Hypothalamus (tissue), 51 donors: ENCODE results near the gene FAM181A.

ENCODE experiments used
- DNase-seq, 51 donors: peaks; one replicate each; lab custom pipeline; 2025; lab: John Stamatoyannopoulos, UW

Gene FAM181A

DNA sequence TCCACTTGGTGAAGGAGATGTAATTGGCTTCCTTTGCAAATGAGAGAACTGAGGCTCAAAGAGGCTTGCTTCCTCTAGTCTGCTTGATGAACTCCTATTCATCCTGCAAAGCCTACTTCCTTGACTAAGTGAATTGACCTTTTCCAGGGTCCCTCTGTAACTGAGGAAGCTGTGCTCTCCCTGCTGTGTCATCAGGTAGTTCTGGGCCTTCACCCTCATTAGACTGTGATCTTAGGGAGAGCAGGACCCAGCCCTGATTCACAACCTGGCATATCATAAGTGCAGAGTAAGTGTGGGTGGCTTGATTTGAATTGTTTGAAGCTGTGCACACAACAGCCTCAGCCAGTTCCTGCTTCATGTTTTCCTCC is 32.9 kb downstream of the FAM181A start:
- DNase-seq, result no peak

DNA sequence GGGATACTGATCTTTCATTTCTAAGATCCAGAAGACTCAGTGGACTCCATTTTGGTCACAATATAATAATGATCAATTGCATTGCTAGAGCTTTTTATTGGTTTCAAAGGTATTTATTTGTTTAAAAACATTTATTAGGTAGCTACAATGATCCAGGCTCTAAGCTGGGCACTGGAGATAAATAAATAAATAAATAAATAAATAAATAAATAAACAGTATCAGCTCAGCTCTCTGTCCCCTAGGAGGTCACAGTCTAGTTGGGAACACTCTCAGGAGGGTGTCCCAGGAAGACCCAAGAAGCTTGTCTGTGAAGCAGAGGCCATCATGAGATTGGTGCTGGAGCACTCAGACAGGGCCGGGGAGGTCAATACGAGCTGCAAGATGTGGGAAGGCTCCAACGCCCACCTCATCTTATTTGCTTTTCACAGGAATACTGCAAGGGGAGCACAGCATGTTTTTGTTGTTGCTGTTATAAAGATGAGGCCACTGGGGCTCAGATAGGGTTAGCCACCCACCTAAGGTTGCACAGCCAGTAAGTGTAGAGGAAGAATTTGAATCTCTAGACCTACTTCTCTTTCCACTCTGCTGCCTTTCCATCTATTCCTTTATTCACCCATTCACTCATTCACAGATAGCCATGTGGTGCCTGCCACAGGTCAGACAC is 33.8 kb downstream of the FAM181A start:
- DNase-seq, result no peak

DNA sequence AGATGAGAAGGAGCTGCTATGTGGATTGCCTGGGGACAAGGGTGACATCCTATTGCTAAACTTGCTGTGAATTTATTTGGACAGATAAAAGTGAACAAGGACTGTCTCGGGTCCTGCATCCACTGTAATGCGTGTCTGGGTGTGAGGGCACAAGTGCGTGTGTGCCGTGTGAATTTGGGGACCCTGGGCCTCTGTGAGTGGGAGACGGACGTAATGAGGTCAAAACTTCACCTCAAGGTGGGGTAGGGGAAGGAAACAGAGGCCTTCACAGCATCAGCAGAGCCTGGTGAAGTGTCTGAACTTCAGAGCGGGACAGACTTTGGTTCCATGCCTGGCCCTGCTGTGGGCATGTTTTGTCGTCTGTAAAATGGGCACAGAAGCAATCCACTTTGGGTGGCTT is 34.5 kb downstream of the FAM181A start:
- DNase-seq, result no peak

DNA sequence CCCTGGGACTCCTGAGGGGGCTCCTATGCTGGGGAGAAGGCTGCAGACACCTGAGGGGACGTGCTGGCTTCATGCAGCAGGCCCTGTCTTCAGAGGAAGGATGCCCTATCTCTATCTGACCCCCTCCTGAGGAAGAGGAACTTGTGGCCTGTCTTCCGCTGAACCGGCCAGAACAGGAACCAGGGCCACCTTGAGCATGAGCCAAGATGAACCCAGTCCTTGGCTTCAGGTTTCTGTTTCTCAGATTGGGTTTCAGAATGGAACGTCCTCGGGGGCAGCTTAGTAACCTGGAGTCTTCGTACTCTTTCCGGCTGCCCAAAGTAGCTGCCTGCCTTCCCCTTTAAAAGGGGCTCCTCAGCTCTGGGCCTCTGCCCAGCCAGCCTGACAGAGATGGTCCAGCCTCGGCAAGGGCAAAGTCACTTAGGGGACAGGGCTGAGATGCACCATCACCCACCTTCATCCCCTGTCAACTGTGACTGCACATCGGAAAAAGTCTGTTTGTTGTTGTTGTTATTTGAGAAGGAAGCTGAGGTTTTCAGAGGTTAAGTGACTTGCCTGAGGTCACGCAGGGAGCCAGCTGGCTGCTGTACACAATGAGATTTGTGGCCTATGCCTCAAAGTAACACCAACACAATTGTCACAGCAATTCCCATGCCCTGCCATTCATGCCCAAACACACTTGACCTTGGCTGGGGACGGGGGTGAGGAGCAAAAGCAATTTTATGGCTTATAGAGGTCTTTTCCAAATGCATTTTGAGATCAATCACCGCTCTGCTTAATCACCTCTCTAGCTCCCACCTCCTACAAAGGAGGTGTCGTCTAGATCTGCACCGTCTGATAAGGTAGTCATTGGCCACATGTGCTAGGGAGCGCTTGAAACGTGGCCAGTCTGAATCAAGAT is 35.8 kb downstream of the FAM181A start:
- peak in 6 of 51 donors; percentile 5 to 30 (median 16) for DNase-seq

GRCh38 chr14:93963692-93964091 is 36.5 kb downstream of the FAM181A start:
- DNase-seq, result no peak

- no peak for DNase-seq
Observed at GRCh38 chr14:93964281-93964680, 37.1 kb downstream of the FAM181A start.

- DNase-seq, result no peak
Observed at GRCh38 chr14:93964820-93965286, 37.7 kb downstream of the FAM181A start.

DNA sequence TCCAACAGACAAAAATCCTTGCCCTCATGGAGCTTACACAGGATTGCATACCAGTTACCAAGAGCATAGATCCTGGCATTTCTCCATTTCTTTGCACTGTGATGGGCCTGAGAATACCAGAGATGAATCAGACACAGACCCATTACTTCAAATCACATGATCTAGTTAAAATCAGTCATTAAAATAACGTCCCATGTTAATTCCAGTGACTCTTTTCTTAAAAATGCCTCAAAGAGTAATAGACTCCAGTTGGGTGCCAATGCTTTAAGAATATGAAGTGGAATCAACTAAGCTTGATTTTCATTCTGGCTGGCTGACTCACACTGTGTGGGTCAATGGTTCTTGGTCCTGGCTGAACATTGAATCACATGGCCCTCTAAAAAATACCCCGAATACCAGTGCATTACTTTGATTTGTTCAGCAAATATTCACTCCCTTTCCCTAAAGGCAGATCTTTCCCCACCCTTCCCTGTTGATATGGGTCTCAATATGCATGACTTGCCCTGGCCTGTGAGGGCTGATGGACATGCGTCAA is 38.2 kb downstream of the FAM181A start:
- no peak for DNase-seq

GRCh38 chr14:93965946-93966474 is 38.9 kb downstream of the FAM181A start:
- DNase-seq, result no peak

- no peak for DNase-seq
Observed at GRCh38 chr14:93967637-93968250, 40.6 kb downstream of the FAM181A start.

DNA sequence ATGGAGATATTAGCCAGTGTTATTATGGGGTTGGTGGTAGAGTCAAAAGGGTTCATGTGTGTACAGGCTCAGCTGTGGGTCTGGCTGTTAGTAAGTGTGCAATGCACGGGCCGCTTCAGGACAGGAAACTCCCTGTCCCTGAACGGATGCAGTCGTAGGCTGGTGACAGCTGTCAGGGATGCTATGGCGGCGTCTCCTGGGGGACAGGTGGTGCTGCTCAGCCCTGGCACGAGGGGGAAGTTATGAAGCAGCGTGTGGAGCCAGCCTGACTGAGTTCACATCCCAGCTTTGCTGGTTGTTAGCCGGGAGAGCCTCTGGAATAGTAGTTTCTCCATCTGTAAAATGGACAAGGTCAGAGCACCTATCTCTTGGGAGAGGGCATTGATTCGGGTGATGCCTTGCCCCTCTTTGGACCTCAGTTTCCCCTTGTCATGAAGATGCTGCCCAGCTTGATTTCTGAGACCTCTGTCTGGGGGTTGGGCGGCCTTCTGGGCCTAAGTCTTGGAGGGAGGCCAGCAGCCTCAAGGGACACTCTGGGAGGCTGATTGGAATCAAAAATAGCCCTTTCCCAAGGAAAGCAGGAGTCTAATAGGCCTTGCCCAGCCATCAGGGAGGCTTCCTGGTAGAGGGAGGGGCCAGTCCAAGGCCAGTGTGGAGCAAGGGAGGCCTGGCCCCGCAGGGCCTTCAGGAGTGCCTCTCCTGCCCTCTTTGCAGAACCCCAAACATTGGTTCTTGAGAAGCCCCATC is 42.1 kb downstream of the FAM181A start:
- no peak for DNase-seq

DNA sequence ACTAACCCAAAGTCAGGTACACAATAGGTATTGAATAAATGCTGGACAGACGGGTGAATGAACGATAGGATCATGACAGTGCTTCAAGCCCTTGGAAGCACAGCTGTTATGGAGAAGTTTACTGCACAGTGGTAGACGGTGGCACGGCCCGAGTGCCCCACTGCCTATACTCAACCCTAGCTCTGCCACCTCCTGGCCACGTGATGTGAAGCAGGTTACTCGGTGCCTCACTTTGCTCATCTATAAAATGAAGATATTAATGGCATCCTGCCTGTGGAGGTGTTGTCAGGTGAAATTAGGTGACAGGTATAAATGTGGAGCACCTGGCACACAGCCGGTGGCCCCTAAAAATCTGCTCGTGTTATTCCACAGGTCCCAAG is 43.4 kb downstream of the FAM181A start:
- DNase-seq, result peak in 4 of 51 donors; percentile 13 to 24 (median 18)

- DNase-seq, result no peak
Observed at GRCh38 chr14:93970965-93971634, 44.0 kb downstream of the FAM181A start.

- DNase-seq, result no peak
Observed at GRCh38 chr14:93971635-93972027, 44.5 kb downstream of the FAM181A start.

DNA sequence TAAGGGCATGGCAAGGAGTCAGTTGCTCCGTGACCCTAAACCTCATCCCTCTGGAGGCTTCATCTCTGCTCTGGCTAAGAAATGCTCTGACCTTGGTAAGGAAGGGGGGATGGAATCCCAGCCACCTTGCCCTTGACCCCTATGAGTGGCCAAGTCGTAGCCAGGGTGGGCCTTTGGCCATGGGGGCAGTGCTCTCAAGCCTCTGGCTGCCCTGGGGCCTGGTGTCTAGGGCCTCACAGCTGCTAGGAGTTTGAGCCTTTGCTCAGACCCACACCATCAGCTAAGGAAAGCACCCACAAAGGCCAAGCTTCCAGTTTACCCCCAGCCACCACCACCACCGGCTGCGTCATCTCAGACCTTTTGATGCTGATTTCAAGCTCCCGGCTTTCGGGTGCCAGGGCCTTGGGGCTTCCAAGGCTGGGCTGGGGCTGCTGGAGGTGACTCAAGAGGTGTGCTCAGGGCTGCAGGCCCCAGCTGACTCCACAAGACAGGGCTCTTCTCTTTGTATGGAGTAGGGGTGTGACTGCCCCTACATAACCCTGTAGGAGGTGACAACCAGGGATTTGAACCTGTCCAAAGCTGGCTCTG is 45.6 kb downstream of the FAM181A start:
- DNase-seq, result no peak

- DNase-seq, result no peak
Observed at GRCh38 chr14:93973607-93974006, 46.5 kb downstream of the FAM181A start.

GRCh38 chr14:93974299-93974698 is 47.2 kb downstream of the FAM181A start:
- no peak for DNase-seq

DNA sequence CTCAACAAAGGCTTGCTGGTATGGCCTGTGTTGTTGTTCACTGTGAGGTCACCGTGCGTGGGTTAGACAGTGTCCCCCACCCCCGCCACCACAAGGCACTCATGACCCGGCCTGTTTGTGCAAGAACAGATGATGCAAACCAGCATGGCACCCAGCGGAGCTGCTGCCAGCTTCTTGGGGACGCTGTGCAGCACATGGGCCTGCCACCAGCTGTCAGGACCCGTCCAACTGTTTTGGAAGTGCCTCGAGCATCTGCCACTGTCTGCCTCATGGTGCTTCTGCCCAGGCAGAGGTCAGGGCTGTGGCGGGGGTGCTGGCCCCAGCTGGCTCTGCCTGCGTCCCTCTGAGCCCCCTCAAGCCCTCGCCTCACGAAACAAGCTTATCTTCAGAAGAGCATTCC is 47.7 kb downstream of the FAM181A start:
- peak in 3 of 51 donors; percentile 6 to 30 (median 24) for DNase-seq

- peak in 1 of 51 donors; percentile 19 for DNase-seq
Observed at GRCh38 chr14:93975791-93976476, 48.8 kb downstream of the FAM181A start.
